Mesenteric fat pad (tissue), 1 donor: ENCODE results near the gene MCM7. TPM values are rescaled to one million over a fixed set of nuclear protein-coding genes. Genes with fewer than 3 reads are reported as not detected.
A peak's percentile ranks its signal among the peaks of the same experiment; 100 is the strongest.

Experiments used
- DNase-seq: peaks from one replicate; pipeline ENCODE4 v3.0.0-alpha.2; 2020; ENCODE audit warnings: low spot score
- total RNA-seq: library from RNA; stranded (reverse); fragmentation: NEBNext Ultra II Directional; extraction: Animal tissue kit (Norgen Biotek cat#: 25700); gene quantifications from one replicate; pipeline ENCODE4 v1.2.1, GENCODE V29; 2021
- donor health status: DM: yes; HTN: yes; CAD: no.

MCM7 gene
- total RNA-seq, 1 donor from 2014 or later, result 22.7 TPM

DNA sequence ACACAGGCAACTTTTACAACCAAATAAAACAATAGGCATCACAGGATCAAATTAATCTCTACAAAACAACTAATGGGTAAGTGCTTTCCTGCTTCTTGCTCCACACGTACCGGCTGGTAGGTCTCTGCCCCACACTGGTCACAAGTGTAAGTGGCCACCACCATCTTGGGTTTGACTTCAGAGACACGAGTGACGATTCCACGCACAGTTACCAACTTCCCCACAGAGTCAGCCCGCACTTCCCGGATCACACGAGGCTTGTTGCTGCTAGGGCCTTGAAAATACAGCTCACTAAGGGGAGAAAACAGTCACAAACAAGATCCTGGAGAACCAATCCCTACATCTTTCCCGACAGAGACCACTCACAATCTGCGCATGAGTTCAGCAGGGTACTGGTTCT is 2.3 kb downstream of the MCM7 start:
- DNase-seq, result no peak

DNA sequence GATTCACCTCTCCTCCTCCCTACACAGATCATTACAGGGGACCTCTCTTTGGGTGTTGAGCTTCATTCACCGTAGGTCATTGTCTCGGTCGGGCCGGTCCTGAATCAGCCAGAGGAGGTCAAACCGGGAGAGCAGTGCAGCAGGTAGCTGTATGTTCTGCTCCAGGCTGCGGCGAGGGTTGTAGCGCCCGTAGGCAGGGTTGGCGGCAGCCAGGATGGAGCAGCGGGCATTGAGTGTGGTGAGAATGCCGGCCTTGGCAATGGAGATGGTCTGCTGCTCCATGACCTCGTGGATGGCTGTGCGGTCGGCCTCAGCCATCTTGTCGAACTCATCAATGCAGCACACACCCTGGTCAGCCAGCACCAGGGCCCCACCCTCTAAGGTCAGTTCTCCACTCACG is 5.5 kb downstream of the MCM7 start:
- no peak for DNase-seq

DNA sequence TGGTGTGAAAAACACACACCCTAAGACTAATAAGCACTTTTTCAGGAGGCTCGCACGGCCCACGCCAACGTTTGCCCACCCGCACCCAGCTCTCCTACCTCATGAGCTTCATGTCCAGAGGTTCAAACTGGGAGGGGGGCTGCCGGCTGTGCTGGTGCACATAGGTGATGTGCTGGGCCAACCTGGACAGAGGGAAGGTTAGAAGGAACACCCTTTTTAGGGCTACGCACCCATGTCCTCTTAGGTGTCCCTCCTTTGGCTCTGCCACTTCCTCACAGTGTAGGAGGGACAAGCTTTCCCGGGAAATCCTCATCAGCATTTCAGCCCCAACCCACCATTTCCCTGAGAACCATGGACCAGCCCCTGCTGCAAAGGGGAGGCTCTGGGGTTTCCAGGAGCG is 5.9 kb downstream of the MCM7 start:
- DNase-seq, result no peak

DNA sequence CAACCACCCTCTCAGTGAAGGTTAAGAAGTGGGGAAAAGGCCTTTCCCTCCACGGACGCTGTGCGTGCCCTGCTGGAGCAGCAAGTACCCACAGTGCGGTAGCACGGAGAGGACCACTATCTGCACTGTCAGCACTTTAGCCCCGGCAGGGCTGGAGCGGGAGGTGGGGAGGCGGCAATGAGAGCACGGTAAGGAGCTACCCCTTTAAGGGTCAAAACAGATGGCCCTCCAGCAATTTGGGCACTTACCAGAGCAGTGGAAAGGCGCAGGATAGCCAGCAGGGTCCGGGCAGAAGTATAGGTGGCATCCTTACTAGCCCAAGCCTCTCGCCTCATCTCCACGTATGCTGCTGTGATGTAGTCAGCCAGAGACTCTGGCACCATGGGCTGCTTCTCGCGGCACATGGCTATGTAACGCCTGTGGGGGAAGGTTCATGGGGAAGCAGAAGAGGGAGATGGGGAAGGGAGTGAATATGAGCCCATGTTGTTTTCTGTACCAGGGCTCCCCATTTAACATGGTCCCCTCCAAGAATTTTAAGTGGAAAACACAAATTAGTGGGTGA is 7.2 kb downstream of the MCM7 start:
- DNase-seq, result no peak

DNA sequence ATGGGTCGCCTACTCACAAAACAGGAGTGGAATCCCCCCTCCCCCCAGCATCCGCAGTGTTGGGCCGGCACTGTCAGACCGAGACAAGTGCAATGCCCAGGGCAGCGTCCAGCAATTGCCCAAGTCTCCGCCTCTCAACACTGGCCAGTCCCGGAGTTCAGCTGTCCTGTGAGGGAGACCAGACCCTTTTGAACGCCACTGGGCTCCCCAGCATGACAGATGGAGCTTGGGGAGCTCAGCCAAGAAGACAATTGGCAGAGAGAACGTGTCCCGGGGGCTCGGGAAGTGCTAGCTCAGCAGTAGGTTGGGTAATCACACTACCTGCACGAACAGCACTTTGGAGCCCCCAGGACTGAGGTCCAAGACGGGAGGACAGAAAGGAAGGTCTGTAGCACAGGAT is 7.7 kb downstream of the MCM7 start:
- DNase-seq, result no peak

DNA sequence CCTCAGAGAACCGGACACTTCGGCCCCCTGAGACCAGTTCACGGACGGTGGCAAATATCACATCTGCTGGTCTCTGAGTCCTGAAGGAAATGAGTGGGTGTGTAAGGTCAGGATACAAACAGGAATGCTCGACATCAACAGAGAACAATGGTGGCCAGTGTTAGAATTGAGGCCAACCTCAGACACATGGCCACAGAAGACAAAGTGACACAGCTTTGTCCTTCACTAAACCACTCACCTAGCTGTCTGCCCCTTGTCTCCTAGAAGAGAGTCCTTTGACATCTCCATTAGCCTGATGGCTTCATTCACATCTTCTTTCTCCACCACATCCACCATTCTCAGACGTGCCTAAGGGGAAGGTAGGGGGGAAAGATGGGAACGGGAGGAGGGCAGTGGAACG is 8.1 kb downstream of the MCM7 start:
- DNase-seq, result no peak

DNA sequence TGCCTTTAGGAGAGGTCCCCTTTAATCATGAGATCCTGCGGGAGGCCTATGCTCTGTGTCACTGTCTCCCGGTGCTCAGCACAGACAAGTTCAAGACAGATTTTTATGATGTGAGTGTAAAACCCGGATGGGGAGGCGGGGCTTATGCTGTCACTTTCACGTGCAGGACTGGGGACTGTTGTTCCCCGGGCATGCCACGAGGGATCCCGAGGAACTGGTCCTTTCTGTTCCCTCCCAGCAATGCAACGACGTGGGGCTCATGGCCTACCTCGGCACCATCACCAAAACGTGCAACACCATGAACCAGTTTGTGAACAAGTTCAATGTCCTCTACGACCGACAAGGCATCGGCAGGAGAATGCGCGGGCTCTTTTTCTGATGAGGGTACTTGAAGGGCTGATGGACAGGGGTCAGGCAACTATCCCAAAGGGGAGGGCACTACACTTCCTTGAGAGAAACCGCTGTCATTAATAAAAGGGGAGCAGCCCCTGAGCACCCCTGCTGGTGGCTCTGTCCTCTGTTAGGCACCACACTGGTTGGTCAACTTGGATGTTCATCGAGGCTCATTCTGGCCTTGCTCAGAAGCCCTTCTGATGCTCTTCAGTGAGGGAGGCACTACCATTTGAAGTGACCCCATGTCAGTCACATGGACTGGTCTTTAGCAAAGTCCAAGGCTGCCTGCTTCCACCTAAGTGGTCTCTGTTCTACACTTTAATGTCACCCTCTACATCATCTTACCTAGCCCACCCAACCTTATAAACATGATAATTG is 9.6 kb downstream of the MCM7 start:
- DNase-seq, result no peak

DNA sequence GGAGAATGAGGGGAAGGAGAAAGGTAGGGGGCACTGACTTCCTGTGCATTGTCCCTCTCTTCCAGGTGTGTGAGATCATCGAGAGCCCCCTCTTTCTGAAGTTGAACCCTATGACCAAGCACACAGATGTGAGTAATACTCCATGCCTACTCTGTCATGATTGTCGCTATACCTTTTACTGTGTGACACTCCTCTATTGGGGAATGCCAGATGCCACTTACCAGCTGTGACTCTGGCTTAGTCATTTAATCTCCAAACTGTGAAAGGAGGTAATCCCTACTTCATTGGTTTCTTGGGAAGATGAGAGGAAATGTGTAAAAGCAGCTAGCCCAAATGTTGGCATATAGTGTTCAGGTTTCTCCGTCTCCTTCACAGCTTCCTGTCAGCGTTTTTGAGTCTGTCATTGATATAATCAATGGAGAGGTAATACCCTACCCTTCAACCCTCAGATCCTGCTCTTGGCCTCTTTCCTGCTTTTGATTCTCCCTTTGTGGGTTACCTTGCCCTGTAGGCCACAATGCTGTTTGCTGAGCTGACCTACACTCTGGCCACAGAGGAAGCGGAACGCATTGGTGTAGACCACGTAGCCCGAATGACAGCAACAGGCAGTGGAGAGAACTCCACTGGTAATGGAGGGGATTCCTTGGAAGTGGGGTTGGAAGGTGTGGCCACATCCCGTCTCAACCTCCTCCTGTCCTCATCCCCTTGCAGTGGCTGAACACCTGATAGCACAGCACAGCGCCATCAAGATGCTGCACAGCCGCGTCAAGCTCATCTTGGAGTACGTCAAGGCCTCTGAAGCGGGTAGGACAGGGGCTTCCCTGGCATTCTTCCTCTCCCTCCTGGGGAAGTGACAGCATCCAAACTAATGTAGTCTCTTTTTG is 10.4 kb downstream of the MCM7 start:
- DNase-seq, result no peak

DNA sequence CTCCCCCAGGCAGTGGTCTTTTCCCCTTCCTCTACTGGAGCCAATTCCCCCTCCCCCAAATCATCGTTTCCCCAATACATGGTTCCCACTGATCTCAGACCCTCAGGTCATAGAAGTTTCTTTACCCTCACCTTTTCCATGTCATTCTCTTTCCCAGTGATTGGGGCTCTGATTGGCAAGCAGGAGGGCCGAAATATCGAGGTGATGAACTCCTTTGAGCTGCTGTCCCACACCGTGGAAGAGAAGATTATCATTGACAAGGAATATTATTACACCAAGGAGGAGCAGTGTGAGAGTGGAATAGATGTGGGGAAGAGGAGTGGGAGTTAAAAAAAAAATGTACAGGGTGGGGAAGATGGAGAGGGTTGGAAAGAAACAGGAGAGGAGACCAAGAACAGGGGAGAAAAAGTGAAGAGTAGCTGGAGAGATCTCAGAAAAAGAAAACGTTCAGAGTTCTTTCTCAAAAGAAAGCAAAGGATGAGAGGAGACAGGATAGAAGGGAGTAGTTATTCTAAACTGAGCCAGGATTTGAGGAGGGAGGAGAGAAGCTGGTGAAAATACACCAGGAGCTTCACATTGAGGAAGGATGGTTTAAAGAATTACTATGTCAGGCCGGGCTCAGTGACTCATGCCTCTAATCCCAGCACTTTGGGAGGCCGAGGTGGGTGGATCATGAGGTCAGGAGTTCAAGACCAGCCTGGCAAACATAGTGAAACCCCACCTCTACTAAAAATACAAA is 11.6 kb downstream of the MCM7 start:
- DNase-seq, result no peak

DNA sequence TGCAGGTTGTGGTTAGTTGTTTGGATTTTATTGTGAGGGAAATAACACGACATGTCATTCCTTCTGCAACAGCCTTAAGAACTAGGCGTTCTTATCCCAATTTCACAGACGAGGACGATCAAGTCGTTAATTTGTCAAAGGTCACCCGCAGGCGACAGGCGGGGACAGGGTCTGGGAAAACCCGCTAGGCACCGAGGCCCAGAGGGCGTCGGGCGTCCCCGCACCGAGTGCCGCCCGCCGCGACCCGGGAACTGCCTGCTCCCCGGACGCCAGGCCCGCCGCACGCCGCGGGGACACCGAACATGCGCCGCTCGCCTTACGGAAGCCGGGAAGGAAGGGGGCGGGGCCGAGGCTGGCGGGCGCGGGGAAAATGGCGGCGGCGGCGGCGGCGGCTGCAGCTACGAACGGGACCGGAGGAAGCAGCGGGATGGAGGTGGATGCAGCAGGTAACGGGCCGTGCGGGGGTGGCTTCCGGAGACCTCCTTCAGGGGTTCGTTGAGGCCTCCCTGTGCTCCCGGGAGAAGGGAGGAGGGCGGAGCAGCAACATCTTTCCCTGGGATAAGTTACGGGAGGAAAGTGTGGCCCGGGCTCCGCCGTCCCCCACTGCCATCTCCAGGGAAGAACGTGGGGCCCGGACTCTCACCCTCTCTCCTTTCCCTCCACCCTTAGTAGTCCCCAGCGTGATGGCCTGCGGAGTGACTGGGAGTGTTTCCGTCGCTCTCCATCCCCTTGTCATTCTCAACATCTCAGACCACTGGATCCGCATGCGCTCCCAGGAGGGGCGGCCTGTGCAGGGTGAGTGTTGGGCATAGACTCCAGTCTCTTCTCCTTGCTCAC is 12.4 kb downstream of the MCM7 start, which contains the start of gene COPS6:
Gene COPS6, plus strand, starts transcription at position 349 of the 837 bp plus-strand sequence. Its CDS starts 22 bp downstream, at position 371.
- DNase-seq, result peak; percentile 94

DNA sequence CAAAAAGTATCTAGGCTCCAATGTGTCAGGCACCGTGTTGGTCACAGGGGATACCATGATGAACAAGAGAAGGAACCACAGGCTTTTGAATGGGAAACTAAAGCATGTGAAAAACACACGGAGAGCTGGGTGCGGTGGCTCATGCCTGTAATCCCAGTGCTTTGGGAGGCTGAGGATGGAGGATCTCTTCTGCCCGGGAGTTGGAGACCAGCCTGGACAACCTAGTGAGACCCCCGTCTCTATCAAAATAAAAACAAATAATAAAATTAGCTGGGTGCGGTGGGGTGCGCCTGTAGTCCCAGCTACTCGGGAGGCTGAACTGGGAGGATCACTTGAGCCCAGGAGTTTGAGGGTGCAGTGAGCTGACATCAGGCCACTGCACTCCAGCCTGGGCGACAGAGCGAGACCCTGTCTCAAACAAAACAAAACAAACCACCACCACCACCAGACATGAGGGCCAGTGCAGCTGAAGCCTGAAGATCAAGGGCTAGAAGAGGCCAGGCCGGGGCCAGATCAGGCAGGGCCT is 13.0 kb downstream of the MCM7 start:
- no peak for DNase-seq

DNA sequence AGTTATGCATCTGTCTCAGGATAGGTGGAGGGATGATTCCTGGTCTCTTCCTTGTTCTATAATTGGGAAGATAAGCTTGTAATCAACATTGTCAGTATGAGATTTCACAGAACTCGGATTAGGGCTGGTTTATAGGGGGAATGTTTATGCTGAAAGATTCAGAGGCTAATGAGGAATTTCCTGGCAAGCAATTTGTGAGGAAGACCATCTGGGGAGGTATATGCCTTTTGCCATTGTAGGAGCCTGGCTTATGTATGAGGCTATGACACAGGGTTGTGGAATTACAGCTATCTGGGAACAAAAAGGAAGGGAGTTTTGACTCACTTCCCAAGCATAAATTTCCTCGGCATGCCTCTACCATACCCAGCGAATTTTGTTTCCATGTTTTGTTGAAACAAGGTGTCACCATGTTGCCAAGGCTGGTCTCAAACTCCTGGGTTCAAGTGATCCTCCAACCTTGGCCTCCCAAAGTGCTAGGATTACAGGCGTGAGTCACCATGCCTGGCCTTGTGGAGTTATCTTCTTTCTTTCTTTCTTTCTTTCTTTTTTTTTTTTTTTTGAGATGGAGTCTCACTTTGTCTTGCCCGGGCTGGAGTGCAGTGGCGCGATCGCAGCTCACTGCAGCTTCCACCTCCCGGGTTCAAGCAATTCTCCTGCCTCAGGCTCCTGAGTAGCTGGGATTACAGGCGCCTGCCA is 14.0 kb downstream of the MCM7 start:
- no peak for DNase-seq

DNA sequence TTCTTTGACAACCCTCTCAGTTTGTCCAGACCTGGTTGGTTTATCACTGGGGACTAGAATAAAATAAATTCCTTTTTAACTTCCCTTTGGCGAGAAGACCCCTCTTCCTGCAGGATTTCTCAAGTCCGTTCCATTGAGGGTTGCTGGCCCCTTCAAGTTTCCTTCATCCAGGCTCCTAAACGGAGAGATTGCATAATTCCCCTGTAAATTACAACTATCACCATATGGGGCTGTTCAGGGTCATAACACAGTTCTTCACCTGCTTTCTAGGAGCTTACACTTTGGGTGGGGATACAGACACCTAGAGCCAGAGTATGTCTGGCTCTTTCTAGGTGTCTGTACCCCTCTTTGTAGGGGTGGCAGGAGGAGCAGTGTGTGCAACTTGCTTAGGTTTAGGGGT is 15.7 kb downstream of the MCM7 start:
- DNase-seq, result no peak

DNA sequence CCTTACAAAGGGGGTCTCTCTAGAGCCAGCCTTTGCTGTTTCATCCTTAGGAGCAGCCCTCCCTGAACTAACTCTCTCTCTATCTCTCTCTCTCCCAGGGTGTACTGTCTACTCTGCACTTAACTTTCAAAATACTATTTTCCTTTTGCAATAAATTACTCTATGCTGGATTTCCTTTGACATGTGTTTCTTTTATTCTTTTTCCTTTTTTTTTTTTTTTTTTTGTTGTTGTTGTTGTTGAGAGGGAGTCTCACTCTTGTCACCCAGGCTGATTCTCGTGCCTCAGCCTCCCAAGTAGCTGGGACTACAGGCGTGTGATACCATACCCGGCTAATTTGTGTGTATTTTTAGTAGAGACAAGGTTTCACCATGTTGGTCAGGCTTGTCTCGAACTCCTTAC is 18.2 kb downstream of the MCM7 start:
- no peak for DNase-seq

DNA sequence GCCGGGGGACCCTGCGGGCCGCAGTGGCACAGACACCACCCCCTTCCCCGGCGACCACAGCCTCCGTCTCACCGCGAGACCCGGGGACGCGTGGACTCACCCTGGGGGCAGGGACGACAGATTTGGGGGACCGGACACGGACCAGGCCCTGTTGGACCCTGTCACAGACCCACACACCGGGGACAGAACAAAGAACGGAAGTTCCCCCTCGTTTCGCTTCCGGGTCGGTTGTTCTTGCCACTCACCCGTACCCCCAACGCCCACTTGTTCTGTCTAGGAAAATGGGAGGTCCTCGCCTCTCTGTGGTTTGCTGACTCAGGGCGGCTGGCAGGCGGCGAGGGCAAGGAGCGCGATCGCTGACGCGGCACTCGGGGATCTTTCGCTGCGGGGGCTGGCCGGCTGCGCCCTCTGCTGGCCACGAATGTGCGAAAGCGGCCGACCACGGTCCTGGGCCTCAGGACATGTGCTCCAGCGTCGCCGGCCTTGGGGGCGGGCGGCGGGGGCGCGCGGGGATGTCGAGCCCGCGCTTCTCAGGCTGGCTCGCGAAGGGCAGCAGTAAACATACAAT is 19.6 kb downstream of the MCM7 start, which contains the start of gene ZNF3:
Gene ZNF3, minus strand, starts transcription at position 189 of the 568 bp plus-strand sequence. CDS start 4,366 bp downstream, outside the sequence.
- DNase-seq, result peak; percentile 99

DNA sequence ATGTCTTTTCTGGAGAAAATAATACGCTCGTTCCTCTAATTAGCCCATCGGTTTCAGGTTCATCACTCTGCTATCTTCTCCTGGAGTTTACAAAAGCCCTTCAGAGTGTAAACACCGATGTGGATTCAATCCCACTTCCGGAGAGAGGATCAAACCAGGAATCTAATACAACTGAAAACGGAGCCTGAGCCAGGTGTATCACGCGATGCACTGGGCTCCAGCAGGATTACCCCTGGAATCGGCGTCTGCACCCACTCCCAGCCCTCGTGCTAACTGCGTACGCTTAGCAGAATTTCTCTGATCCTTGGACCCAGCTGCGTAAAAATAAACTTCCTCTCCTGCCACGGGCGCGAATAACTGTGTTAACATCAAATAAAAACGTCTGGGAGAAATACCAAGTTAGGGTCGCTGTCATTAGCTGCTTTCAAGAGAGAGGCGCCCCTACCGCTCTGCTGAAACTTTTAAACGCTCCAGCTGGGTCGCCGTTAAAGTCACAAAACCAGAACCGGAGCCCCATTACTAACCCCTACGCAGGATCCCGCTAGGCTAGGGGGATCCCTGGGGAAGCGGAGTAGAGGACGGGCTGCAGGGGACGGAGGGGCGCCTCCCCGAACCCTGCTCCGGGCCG is 20.2 kb downstream of the MCM7 start:
- DNase-seq, result no peak

DNA sequence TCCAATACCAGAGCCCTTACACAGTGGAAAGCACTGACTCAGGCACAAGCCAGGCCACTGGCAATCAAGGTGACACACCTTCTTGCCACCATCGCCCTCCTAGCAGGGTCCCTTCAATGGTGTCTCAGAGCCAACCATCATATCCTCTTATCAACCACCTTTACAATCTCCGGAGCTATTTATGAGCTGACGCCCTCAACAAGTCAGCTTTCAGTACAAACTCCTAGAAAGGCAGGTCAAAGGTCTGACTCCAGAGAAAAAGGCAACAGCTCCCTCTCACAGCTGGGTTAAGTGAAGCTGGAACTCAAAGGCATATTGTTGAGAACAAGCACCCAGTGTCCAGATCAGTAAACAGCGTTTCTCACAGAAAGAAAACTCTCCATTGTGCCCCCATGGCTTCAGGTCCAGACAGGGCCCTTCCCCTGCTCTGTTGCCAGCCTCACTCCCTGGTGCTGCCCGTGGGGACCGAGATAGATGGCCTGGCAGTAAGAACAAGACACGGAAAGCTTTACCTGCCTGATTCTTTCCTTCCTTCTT is 22.1 kb downstream of the MCM7 start:
- no peak for DNase-seq

DNA sequence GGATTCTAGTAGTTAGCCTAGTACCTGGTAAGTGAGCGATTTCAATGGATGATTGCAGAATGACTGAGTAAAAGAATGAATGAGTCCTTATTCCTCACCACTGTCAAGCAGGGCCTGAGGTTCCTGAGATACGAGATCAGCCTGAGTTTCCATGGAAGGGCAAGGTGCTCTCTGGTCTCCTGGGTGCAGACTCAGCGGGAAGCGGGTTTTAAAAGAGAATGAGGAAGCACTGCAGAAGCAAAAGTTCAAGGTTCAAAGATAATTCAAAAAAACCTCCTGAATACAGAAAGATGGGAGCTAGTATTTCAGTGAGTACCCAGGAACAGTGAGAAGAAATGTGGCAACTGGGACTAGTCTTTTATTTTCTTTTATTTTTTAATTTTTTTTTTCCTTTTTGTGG is 24.0 kb downstream of the MCM7 start:
- DNase-seq, result no peak
